ENCODE measurements around the gene PRDM16.

PRDM16 gene

GRCh38 chr1:3124246-3124645 lies 55.2 kb downstream of the PRDM16 start:
- no peak for DNase-seq (ENCODE audit: low read depth in 2 of 2)

- no peak for DNase-seq (ENCODE audit: low read depth in 2 of 2)
Observed at GRCh38 chr1:3125078-3125477, 56.1 kb downstream of the PRDM16 start.

- no peak for DNase-seq (ENCODE audit: low read depth in 2 of 2)
Observed at GRCh38 chr1:3125546-3126368, 56.8 kb downstream of the PRDM16 start.

GRCh38 chr1:3126756-3127678 lies 58.0 kb downstream of the PRDM16 start:
- no peak for DNase-seq (ENCODE audit: low read depth in 2 of 2)

GRCh38 chr1:3127738-3128137 lies 58.7 kb downstream of the PRDM16 start:
- DNase-seq (ENCODE audit: low read depth in 2 of 2) = no peak

GRCh38 chr1:3128431-3129132 lies 59.6 kb downstream of the PRDM16 start:
- DNase-seq (ENCODE audit: low read depth in 2 of 2) = no peak

GRCh38 chr1:3129133-3129490 lies 60.1 kb downstream of the PRDM16 start:
- DNase-seq (ENCODE audit: low read depth in 2 of 2) = no peak

- no peak for DNase-seq (ENCODE audit: low read depth in 2 of 2)
Observed at GRCh38 chr1:3130268-3130667, 61.3 kb downstream of the PRDM16 start.

- DNase-seq (ENCODE audit: low read depth in 2 of 2) = no peak
Observed at GRCh38 chr1:3132660-3133059, 63.7 kb downstream of the PRDM16 start.

- DNase-seq (ENCODE audit: low read depth in 2 of 2) = no peak
Observed at GRCh38 chr1:3133686-3134085, 64.7 kb downstream of the PRDM16 start.

- DNase-seq (ENCODE audit: low read depth in 2 of 2) = no peak
Observed at GRCh38 chr1:3134381-3135072, 65.5 kb downstream of the PRDM16 start.

- DNase-seq (ENCODE audit: low read depth in 2 of 2) = no peak
Observed at GRCh38 chr1:3135073-3135702, 66.2 kb downstream of the PRDM16 start.

- no peak for DNase-seq (ENCODE audit: low read depth in 2 of 2)
Observed at GRCh38 chr1:3135744-3136455, 66.9 kb downstream of the PRDM16 start.

GRCh38 chr1:3136532-3136931 lies 67.5 kb downstream of the PRDM16 start:
- DNase-seq (ENCODE audit: low read depth in 2 of 2) = no peak

GRCh38 chr1:3137111-3138100 lies 68.4 kb downstream of the PRDM16 start:
- DNase-seq (ENCODE audit: low read depth in 2 of 2) = no peak

- no peak for DNase-seq (ENCODE audit: low read depth in 2 of 2)
Observed at GRCh38 chr1:3138623-3139151, 69.7 kb downstream of the PRDM16 start.

- DNase-seq (ENCODE audit: low read depth in 2 of 2) = no peak
Observed at GRCh38 chr1:3139451-3139852, 70.4 kb downstream of the PRDM16 start.

- no peak for DNase-seq (ENCODE audit: low read depth in 2 of 2)
Observed at GRCh38 chr1:3139871-3140361, 70.9 kb downstream of the PRDM16 start.

GRCh38 chr1:3140437-3140836 lies 71.4 kb downstream of the PRDM16 start:
- DNase-seq (ENCODE audit: low read depth in 2 of 2) = no peak

All from stimulated activated CD8-positive, alpha-beta memory T cell treated with anti-CD3 and anti-CD28 coated beads, Interleukin-7, amount 100 ng/mL, for 4 hours (primary cell).